ENCODE measurements around the gene B3GNT3. TPM values are rescaled to one million over a fixed set of nuclear protein-coding genes. Genes with fewer than 3 reads are reported as not detected.

The B3GNT3 gene
- total RNA-seq, 4 donors from 2014 or later = 4.7 TPM; not detected in 3

DNA sequence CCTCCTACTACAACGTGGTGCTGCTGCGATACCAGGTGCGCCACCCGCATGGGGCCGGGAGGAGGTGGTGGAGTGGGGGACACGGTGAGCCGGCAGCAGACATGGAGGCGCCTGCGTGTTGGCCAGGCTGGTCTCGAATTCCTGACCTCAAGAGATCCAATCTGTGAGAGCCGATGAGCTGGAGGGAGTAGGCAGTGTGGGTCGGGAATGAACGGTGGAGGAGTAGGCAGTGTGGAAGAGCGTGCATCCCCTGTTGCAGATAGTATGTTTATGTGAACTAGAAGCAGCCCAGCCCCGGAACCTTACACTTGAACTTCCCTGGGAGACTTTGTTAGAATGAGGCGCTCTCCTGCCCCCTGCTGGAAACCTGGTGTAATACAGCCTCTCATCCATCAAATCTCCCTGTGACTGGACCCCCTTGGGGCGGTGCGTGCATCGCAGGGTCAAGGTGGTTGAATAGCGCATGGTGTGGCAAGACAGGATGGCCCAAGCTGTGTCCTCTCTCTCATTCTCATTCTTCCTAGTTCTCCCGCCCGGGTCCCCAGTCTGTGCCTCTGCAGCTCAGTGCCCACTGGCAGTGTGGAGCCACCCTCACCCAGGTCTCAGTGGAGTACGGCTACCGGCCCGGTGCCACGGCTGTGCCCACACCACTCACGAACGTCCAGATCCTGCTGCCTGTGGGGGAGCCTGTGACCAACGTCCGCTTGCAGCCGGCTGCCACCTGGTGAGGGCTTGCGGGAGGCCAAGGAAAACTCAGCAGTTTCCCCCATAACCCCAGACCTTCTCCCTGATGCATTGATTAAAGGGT is 10.5 kb upstream of the B3GNT3 start:
- Histone ChIP-seq H3K27me3 (peaks cover 74% of the 10 kb centered on the region), H3K27ac (no peak overlapping the region), H3K36me3 (no peaks in the 10 kb centered on the region), H3K4me1 (peaks cover 0 to 9% (median 0%) of the 10 kb centered on the region in 3 donors), H3K9me3 (no peaks in the 10 kb centered on the region), H3K4me3 (no peak overlapping the region)
- ATAC-seq = no peak
- TF ChIP-seq CTCF (IDR thresholded peaks at IDR 0.05) (peak in 3 of 4 experiments; percentile 57 to 71 (median 57)), POLR2AphosphoS5 (IDR thresholded peaks at IDR 0.05) (no peak), POLR2A (IDR thresholded peaks at IDR 0.05) (no peak)
- WGBS, 2 donors (ENCODE audit: low coverage in 1 of 2) = 4 to 34% methylated on average over 5 to 7 of the region's 32 CpGs

GRCh38 chr19:17787274-17787913 is 7.5 kb upstream of the B3GNT3 start:
- no peak overlapping the region for H3K27ac ChIP-seq
- no peak for ATAC-seq
- H3K9me3 ChIP-seq = no peaks in the 10 kb centered on the region
- TF ChIP-seq POLR2AphosphoS5 (IDR thresholded peaks at IDR 0.05) (no peak), EP300 (IDR thresholded peaks at IDR 0.05) (no peak), POLR2A (IDR thresholded peaks at IDR 0.05) (no peak), CTCF (IDR thresholded peaks at IDR 0.05) (no peak)
- 100% methylated on average over 1 of the region's 14 CpGs; no CpG with 5 or more reads in 1 of the 2 donors for WGBS, 2 donors (ENCODE audit: low coverage in 1 of 2)
- no peaks in the 10 kb centered on the region for H3K36me3 ChIP-seq
- H3K27me3 ChIP-seq = peaks cover 52% of the 10 kb centered on the region
- no peak overlapping the region for H3K4me3 ChIP-seq
- H3K4me1 ChIP-seq = peaks cover 0 to 6% (median 0%) of the 10 kb centered on the region in 3 donors

GRCh38 chr19:17788632-17789031 is 6.3 kb upstream of the B3GNT3 start:
- H3K4me3 ChIP-seq = no peak overlapping the region
- peaks cover 0 to 6% (median 0%) of the 10 kb centered on the region in 3 donors for H3K4me1 ChIP-seq
- no peaks in the 10 kb centered on the region for H3K36me3 ChIP-seq
- 80% methylated on average over 1 of the region's 2 CpGs for WGBS, 2 donors (ENCODE audit: low coverage in 1 of 2)
- no peak for ATAC-seq
- peaks cover 51% of the 10 kb centered on the region for H3K27me3 ChIP-seq
- H3K9me3 ChIP-seq = no peaks in the 10 kb centered on the region
- TF ChIP-seq POLR2A (IDR thresholded peaks at IDR 0.05) = no peak
- no peak for TF ChIP-seq POLR2AphosphoS5 (IDR thresholded peaks at IDR 0.05)
- TF ChIP-seq CTCF (IDR thresholded peaks at IDR 0.05) = no peak
- TF ChIP-seq EP300 (IDR thresholded peaks at IDR 0.05) = no peak
- no peak overlapping the region for H3K27ac ChIP-seq

DNA sequence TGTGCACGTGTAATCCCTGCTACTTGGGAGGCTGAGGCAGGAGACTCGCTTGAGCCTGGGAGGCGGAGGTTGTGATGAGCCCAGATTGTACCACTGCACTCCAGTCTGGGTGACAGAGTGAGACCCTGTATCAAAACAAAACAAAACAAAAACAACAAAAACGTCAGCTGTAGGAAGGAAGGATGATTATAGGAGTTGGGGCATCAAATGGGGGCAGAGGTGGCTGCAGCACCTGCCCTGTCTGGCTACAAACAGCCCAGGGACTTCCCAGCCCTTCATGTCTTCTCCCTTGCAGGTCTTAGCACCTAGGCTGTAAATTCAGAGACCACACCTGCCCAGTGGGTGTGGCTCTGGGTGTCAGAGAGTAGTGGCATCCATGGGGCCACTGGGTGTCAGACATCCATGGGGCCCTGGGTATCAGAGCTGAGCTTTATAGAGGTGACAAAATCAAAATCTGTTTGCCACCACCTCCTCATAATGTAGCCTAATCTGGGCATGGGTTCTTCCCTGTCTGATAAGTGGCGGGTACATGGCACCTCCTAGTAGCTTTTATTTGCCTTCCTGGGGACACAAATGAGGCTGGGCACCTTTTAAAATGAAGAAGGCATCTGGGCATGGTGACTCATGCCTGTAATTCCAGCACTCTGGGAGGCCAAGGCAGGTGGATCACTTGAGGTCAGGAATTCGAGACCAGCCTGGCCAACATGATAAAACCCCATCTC is 4.7 kb upstream of the B3GNT3 start:
- 49 to 69% methylated on average over 3 to 5 of the region's 6 CpGs for WGBS, 2 donors (ENCODE audit: low coverage in 1 of 2)
- Histone ChIP-seq H3K27ac (no peak overlapping the region), H3K9me3 (no peaks in the 10 kb centered on the region), H3K27me3 (peaks cover 52% of the 10 kb centered on the region), H3K4me1 (peaks cover 0 to 6% (median 0%) of the 10 kb centered on the region in 3 donors), H3K36me3 (no peaks in the 10 kb centered on the region), H3K4me3 (no peak overlapping the region)
- TF ChIP-seq EP300 (IDR thresholded peaks at IDR 0.05) (no peak), POLR2AphosphoS5 (IDR thresholded peaks at IDR 0.05) (no peak), POLR2A (IDR thresholded peaks at IDR 0.05) (no peak), CTCF (IDR thresholded peaks at IDR 0.05) (no peak)
- ATAC-seq = no peak
